Kidney (tissue), 14 donors: ENCODE results near the gene OR5D14. TPM values are rescaled to one million over a fixed set of nuclear protein-coding genes. Genes with fewer than 3 reads are reported as not detected.

Source experiments
- DNase-seq, 5 donors: peaks; one replicate each; pipeline ENCODE4 v3.0.0-alpha.2; 2013 to 2020
- FAIRE-seq: peaks from 2 replicates; lab custom pipeline; 2012; peaks lifted over from hg19 to GRCh38; lab: Jason Lieb, UNC
- H3K27ac ChIP-seq, 2 donors: one replicate each; pipeline ENCODE4 v1.7.0; 2013; ENCODE audit warnings: low read depth in 2 of 2, low read length in 2 of 2, inconsistent platforms in 1 of 2
- H3K27me3 ChIP-seq: one replicate; pipeline ENCODE4 v1.7.1; 2013; ENCODE audit warnings: low read length, inconsistent platforms; ENCODE audit not compliant: control insufficient read depth, insufficient read depth
- H3K36me3 ChIP-seq, 3 donors: one replicate each; pipeline versions ENCODE4 v1.7.0 to v1.7.1; 2013; ENCODE audit warnings: low read length in 3 of 3, control low read depth in 1 of 3, inconsistent platforms in 1 of 3; ENCODE audit not compliant: insufficient read depth in 3 of 3, control insufficient read depth in 2 of 3
- H3K4me1 ChIP-seq, 3 donors: one replicate each; pipeline versions ENCODE4 v1.7.0 to v1.7.1; 2013; ENCODE audit warnings: low read length in 3 of 3, inconsistent platforms in 1 of 3, low read depth in 1 of 3; ENCODE audit not compliant: control insufficient read depth in 2 of 3, insufficient read depth in 2 of 3
- H3K4me3 ChIP-seq, 3 donors: one replicate each; pipeline versions ENCODE4 v1.7.0 to v1.8.1; 2013; ENCODE audit warnings: low read length in 3 of 3, control low read depth in 1 of 3, inconsistent platforms in 1 of 3
- H3K9ac ChIP-seq, 3 donors: one replicate each; pipeline versions ENCODE4 v1.7.0 to v1.7.1; 2013; ENCODE audit warnings: low read length in 3 of 3, control low read depth in 1 of 3, inconsistent platforms in 1 of 3
- H3K9me3 ChIP-seq, 3 donors: one replicate each; pipeline versions ENCODE4 v1.7.0 to v1.7.1; 2013; ENCODE audit warnings: low read length in 3 of 3, control low read depth in 1 of 3, inconsistent platforms in 1 of 3; ENCODE audit not compliant: control insufficient read depth in 2 of 3, insufficient read depth in 1 of 3
- CTCF ChIP-seq: IDR thresholded peaks from 3 replicates; pipeline ENCODE4 v1.5.1; 2012; ENCODE audit warnings: mild to moderate bottlenecking, moderate library complexity, borderline replicate concordance; ENCODE audit not compliant: insufficient read depth; ENCODE audit errors: extremely low read depth
- intact Hi-C: fragments of 100-400 bp; cut with DNase I; formaldehyde crosslinking; loops from one replicate; pipeline ENCODE4 v1.11.1; 2022
- polyA plus RNA-seq: library from polyadenylated mRNA; stranded (reverse); fragments of 350-450 nt; fragmentation: Illumina TruSeq; extraction: RNeasy Lipid Tissue Mini Kit (QIAGEN cat#74804); gene quantifications from one replicate; pipeline ENCODE4 v1.2.3, GENCODE V29; 2014; ENCODE audit warnings: low read depth, low replicate concordance; ENCODE audit not compliant: insufficient read depth
- total RNA-seq: library from RNA; stranded (reverse); fragmentation: NEBNext Ultra II Directional; extraction: Animal tissue kit (Norgen Biotek cat#: 25700); gene quantifications from one replicate; pipeline ENCODE4 v1.2.1, GENCODE V29; 2021
- donor health status: control.
- donor health status: control.
- donor health status: control.
- donor health status: control.
- donor health status: control.
- donor health status: DM: yes; HTN: yes; CAD: no.
- donor health status: Normal renal cell carcinoma (clear cell type).

The OR5D14 gene
- total and polyA plus RNA-seq, 2 donors from 2014 or later = not detected

GRCh38 chr11:55793321-55793720, 2.0 kb upstream of the OR5D14 start:
- no peaks in the 10 kb centered on the region for H3K4me1 ChIP-seq
- FAIRE-seq (no peak), DNase-seq (no peak)
- H3K27me3 ChIP-seq = no peaks in the 10 kb centered on the region
- H3K9me3 ChIP-seq = no peaks in the 10 kb centered on the region
- no peak overlapping the region for H3K4me3 ChIP-seq
- H3K36me3 ChIP-seq = no peaks in the 10 kb centered on the region
- intact Hi-C loops = no loop called here
- no peak overlapping the region for H3K9ac ChIP-seq
- no peak overlapping the region for H3K27ac ChIP-seq
- TF ChIP-seq CTCF = no peak

DNA sequence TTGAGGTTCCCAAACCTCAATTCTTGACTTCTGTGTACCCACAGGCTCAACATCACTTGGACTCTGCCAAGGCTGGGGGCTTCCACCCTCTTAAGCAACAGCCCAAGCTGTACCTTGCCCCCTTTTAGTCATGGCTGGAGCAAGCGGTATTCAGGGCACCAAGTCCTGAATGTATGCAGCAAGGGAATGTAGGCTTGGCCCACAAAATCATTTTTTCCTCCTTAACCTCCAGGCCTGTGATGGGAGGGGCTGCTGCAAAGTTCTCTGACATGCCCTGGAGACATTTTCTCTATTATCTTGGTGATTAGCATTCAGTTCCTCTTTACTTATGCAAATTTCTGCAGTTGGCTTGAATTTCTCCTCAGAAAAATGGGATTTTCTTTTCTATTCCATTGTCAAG, 10.9 kb downstream of the OR5D14 start:
- TF ChIP-seq CTCF = no peak
- intact Hi-C loops = no loop called here
- Histone ChIP-seq H3K27me3 (no peaks in the 10 kb centered on the region), H3K4me3 (no peak overlapping the region), H3K36me3 (no peaks in the 10 kb centered on the region), H3K9me3 (peaks cover 0 to 20% (median 0%) of the 10 kb centered on the region in 3 donors), H3K9ac (no peak overlapping the region), H3K27ac (no peak overlapping the region), H3K4me1 (no peaks in the 10 kb centered on the region)
- no peak for FAIRE-seq
- no peak for DNase-seq

- no peaks in the 10 kb centered on the region for H3K4me1 ChIP-seq
- FAIRE-seq = peak; percentile 37
- peaks cover 0 to 11% (median 0%) of the 10 kb centered on the region in 3 donors for H3K9me3 ChIP-seq
- no peak for DNase-seq
- no peak within 1 kb of the TSS for H3K27ac ChIP-seq
- intact Hi-C loops = no loop called here
- H3K4me3 ChIP-seq = no peak within 1 kb of the TSS
- H3K27me3 ChIP-seq = no peaks in the 10 kb centered on the region
- H3K36me3 ChIP-seq = no peaks in the 10 kb centered on the region
- H3K9ac ChIP-seq = no peak within 1 kb of the TSS
- TF ChIP-seq CTCF = no peak
Measured at GRCh38 chr11:55811067-55811466, 15.7 kb downstream of the OR5D14 start, which contains the start of gene OR5L1. OR5L1 (plus strand) TSS chr11:55811367; CDS start chr11:55811467, 100 bp downstream.

GRCh38 chr11:55819330-55819729, 24.0 kb downstream of the OR5D14 start, which contains the start of gene OR5D18:
OR5D18 (plus strand) TSS chr11:55819630; CDS start chr11:55819630, 0 bp downstream.
- no peaks in the 10 kb centered on the region for H3K36me3 ChIP-seq
- no peak for TF ChIP-seq CTCF
- no peak within 1 kb of the TSS for H3K9ac ChIP-seq
- H3K4me3 ChIP-seq = no peak within 1 kb of the TSS
- H3K9me3 ChIP-seq = no peaks in the 10 kb centered on the region
- H3K27ac ChIP-seq = no peak within 1 kb of the TSS
- FAIRE-seq (peak; percentile 19), DNase-seq (no peak)
- H3K27me3 ChIP-seq = no peaks in the 10 kb centered on the region
- H3K4me1 ChIP-seq = no peaks in the 10 kb centered on the region
- intact Hi-C loops = no loop called here
